ENCODE results near the gene ADISSP. TPM values are rescaled to one million over a fixed set of nuclear protein-coding genes. Genes with fewer than 3 reads are reported as not detected.

ADISSP gene
- total and polyA plus RNA-seq, 2 donors (not counting 1 experiment from before 2014, with no cell fraction given) = 18.4 to 28.8 TPM

DNA sequence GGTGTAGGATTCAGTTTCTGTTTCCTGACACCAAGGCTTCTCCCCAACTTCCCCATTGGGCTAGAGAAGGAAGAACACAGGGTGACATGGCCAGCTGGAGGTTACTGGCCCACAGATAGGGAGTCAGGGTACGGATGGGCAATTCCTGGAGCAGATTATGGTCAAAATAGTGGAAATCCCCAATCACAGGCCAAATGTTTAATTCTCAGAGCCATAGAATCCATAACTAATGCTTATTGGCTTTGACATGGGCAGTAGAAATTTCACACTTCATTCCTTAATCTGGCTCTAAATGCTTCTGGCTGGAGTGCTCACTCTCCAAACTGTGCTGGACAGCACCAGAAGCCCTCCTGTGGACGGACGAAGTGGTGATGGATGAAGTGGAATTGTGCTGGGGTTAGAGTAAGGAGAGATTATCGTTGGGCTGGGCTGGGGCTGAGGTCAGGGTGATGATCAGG is 56.0 kb downstream of the ADISSP start:
- Histone ChIP-seq H3K4me3 (ENCODE audit: control extremely low read depth in 1 of 5, extremely low read depth in 1 of 5, insufficient read depth in 1 of 5, low read depth in 2 of 5, low read length in 4 of 5) (no peak overlapping the region), H3K4me2 (replicated peaks; ENCODE audit: low read depth, low read length, poor library complexity, severe bottlenecking) (no peak overlapping the region), H3K9ac (ENCODE audit: low read length) (no peak overlapping the region), H2AFZ (ENCODE audit: insufficient read depth, low read depth, low read length, poor library complexity, severe bottlenecking) (no peak overlapping the region), H3K79me2 (ENCODE audit: control insufficient read depth, insufficient read depth, low read length) (no peaks in the 10 kb centered on the region), H3K27me3 (replicated peaks in 1 of 4; ENCODE audit: control extremely low read depth in 1 of 4, control insufficient read depth in 3 of 4, insufficient read depth in 4 of 4, low read length in 3 of 4) (peaks cover 0 to 17% (median 0%) of the 10 kb centered on the region in 4 experiments), H3K27ac (ENCODE audit: low read length in 2 of 2) (no peak overlapping the region), H3K9me3 (ENCODE audit: control extremely low read depth in 1 of 3, control insufficient read depth in 2 of 3, insufficient read depth in 1 of 3, low read length in 2 of 3) (no peaks in the 10 kb centered on the region), H3K4me1 (ENCODE audit: control insufficient read depth in 2 of 2, insufficient read depth in 2 of 2, low read length in 2 of 2) (no peaks in the 10 kb centered on the region), H4K20me1 (ENCODE audit: control insufficient read depth, insufficient read depth, low read length, poor library complexity, severe bottlenecking) (no peaks in the 10 kb centered on the region), H3K36me3 (replicated peaks in 1 of 2; ENCODE audit: control extremely low read depth in 1 of 2, control insufficient read depth in 1 of 2, extremely low read depth in 1 of 2, insufficient read depth in 2 of 2, low read length in 1 of 2) (no peaks in the 10 kb centered on the region)
- Mint-ChIP-seq H3K27me3 (peaks cover 17% of the 10 kb centered on the region), H3K4me3 (no peak overlapping the region), H3K27ac (no peak overlapping the region), H3K4me1 (no peaks in the 10 kb centered on the region), H3K9me3 (ENCODE audit: insufficient read depth) (no peaks in the 10 kb centered on the region)
- POLR2A ChIA-PET = no interaction called here
- intact Hi-C loops (cut with micrococcal nuclease) = loop anchor here (2.0 kb wide), 1 partner anchor 35 kb away; no protein-coding TSS in a partner anchor
- CTCF ChIA-PET = interaction anchor here (0.8 to 2.5 kb wide), 12 partner anchors 9 to 493 kb away, joined by 3 to 13 read pairs (median 4); partner anchors contain the start of gene ADISSP
- WGBS (ENCODE audit: insufficient coverage) = 94% methylated on average over 3 of the region's 4 CpGs
- no peak for TF ChIP-seq EZH2 (IDR thresholded peaks at IDR 0.05; ENCODE audit: borderline replicate concordance, insufficient read depth, low read depth, low read length, poor library complexity, severe bottlenecking)
- TF ChIP-seq, protein P1, sequence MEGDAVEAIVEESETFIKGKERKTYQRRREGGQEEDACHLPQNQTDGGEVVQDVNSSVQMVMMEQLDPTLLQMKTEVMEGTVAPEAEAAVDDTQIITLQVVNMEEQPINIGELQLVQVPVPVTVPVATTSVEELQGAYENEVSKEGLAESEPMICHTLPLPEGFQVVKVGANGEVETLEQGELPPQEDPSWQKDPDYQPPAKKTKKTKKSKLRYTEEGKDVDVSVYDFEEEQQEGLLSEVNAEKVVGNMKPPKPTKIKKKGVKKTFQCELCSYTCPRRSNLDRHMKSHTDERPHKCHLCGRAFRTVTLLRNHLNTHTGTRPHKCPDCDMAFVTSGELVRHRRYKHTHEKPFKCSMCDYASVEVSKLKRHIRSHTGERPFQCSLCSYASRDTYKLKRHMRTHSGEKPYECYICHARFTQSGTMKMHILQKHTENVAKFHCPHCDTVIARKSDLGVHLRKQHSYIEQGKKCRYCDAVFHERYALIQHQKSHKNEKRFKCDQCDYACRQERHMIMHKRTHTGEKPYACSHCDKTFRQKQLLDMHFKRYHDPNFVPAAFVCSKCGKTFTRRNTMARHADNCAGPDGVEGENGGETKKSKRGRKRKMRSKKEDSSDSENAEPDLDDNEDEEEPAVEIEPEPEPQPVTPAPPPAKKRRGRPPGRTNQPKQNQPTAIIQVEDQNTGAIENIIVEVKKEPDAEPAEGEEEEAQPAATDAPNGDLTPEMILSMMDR (IDR thresholded peaks at IDR 0.05) = no peak
- ATAC-seq (ENCODE audit: low read depth) = no peak
- DNase-seq = no peak

DNA sequence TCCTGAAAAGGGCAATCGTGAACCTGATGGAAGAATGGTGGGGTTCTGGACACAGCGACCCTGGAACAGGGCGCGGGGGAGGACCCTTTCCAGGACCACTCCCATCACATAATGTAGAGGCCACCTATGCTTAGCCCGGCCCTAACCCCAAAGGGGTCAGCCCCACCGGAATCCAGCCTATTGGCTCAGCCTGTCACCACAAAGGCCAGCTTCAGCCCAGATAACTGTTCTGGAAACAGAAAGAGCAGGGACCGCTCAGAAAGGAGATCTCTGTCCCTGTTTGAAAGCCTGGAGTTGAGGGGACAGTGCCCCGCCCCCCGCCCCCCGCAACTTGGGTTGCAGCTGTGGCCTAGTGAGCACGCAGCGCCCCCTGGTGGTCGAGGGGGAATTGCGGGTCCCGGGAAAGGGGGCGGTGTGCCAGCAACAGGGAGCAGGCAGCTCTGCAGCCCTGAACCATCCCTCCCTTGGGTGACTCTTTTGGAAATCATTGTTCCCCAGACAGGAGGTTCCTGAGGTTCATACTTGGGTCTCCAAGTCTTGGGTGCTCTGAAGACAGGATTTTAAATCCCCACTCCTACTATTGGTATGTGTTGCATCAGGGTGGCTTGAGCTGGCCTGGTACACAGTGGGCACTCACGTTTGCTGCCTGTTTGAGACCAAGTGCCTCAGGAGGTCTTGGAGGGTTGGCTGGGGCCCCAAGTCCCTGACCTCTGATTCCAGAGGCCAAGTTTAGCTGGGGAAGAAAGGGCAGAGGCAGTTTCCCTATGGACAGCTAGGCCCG is 56.7 kb downstream of the ADISSP start:
- Histone ChIP-seq H3K4me2 (replicated peaks; ENCODE audit: low read depth, low read length, poor library complexity, severe bottlenecking) (no peak overlapping the region), H3K4me1 (ENCODE audit: control insufficient read depth in 2 of 2, insufficient read depth in 2 of 2, low read length in 2 of 2) (no peaks in the 10 kb centered on the region), H2AFZ (ENCODE audit: insufficient read depth, low read depth, low read length, poor library complexity, severe bottlenecking) (no peak overlapping the region), H3K79me2 (ENCODE audit: control insufficient read depth, insufficient read depth, low read length) (no peaks in the 10 kb centered on the region), H4K20me1 (ENCODE audit: control insufficient read depth, insufficient read depth, low read length, poor library complexity, severe bottlenecking) (no peaks in the 10 kb centered on the region), H3K9ac (ENCODE audit: low read length) (no peak overlapping the region), H3K4me3 (ENCODE audit: control extremely low read depth in 1 of 5, extremely low read depth in 1 of 5, insufficient read depth in 1 of 5, low read depth in 2 of 5, low read length in 4 of 5) (no peak overlapping the region), H3K27ac (ENCODE audit: low read length in 2 of 2) (no peak overlapping the region), H3K36me3 (replicated peaks in 1 of 2; ENCODE audit: control extremely low read depth in 1 of 2, control insufficient read depth in 1 of 2, extremely low read depth in 1 of 2, insufficient read depth in 2 of 2, low read length in 1 of 2) (no peaks in the 10 kb centered on the region), H3K9me3 (ENCODE audit: control extremely low read depth in 1 of 3, control insufficient read depth in 2 of 3, insufficient read depth in 1 of 3, low read length in 2 of 3) (no peaks in the 10 kb centered on the region), H3K27me3 (replicated peaks in 1 of 4; ENCODE audit: control extremely low read depth in 1 of 4, control insufficient read depth in 3 of 4, insufficient read depth in 4 of 4, low read length in 3 of 4) (peaks cover 0 to 17% (median 0%) of the 10 kb centered on the region in 4 experiments)
- H3K27ac Mint-ChIP-seq = no peak overlapping the region
- DNase-seq (peak; percentile 73), ATAC-seq (ENCODE audit: low read depth) (peak; percentile 57)
- ChIA-PET POLR2A (no interaction called here), CTCF (interaction anchor here (0.7 to 2.5 kb wide), 19 partner anchors 9 to 492 kb away, joined by 3 to 13 read pairs (median 3); partner anchors contain the start of genes ADISSP and GFRA4)
- H3K4me3 Mint-ChIP-seq = no peak overlapping the region
- TF ChIP-seq, protein P1 (IDR thresholded peaks at IDR 0.05) = peak; percentile 95
- TF ChIP-seq EZH2 (IDR thresholded peaks at IDR 0.05; ENCODE audit: borderline replicate concordance, insufficient read depth, low read depth, low read length, poor library complexity, severe bottlenecking) = no peak
- H3K4me1 Mint-ChIP-seq = no peaks in the 10 kb centered on the region
- intact Hi-C loops (cut with micrococcal nuclease) = loop anchor here (2.0 kb wide), 1 partner anchor 34 kb away; no protein-coding TSS in a partner anchor
- H3K9me3 Mint-ChIP-seq (ENCODE audit: insufficient read depth) = no peaks in the 10 kb centered on the region
- WGBS (ENCODE audit: insufficient coverage) = 38% methylated on average over 18 of the region's 18 CpGs
- H3K27me3 Mint-ChIP-seq = peaks cover 17% of the 10 kb centered on the region

Measured in B cell (primary cell).